Measurements from ENCODE around the gene CCAR1.
A peak's percentile ranks its signal among the peaks of the same experiment; 100 is the strongest.
"Not testable (repeated sequence)": the region's sequence is repeated elsewhere in the genome, so short reads cannot be mapped to it uniquely, and the experiment has no call there.

CCAR1 gene

GRCh38 chr10:68812420-68812819 lies 91.4 kb downstream of the CCAR1 start:
- Histone ChIP-seq H3K9me3 (no peaks in the 10 kb centered on the region), H3K27ac (no peak overlapping the region), H3K4me1 (ENCODE audit: control insufficient read depth in 1 of 2, insufficient read depth in 1 of 2, low read depth in 1 of 2, low read length in 1 of 2) (no peaks in the 10 kb centered on the region), H3K36me3 (no peaks in the 10 kb centered on the region), H3K4me3 (ENCODE audit: low read depth in 1 of 2, low read length in 1 of 2) (no peak overlapping the region), H3K27me3 (no peaks in the 10 kb centered on the region)
- TF ChIP-seq CTCF (IDR thresholded peaks at IDR 0.05): no peak

DNA sequence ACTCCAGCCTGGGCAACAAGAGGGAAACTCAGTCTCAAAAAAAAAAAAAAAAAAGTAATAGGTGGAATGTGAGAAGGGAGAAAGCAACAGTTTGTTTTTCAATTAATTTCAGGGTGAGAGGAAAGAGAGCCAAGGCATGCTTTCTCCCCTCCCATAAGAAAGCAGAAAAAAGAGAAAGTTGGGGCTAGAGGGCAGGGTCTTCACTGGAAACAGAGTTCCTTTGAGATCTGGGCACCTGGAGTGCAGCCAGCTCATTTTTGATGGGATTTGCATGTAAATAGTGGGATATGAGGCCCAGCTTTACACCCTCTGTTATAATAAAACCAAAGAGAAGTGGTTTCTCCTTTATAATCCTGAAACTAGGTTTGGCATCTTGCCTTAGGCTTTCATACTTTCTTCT lies 92.5 kb downstream of the CCAR1 start:
- H3K27ac ChIP-seq: no peak overlapping the region
- H3K27me3 ChIP-seq: no peaks in the 10 kb centered on the region
- no peaks in the 10 kb centered on the region for H3K4me1 ChIP-seq (ENCODE audit: control insufficient read depth in 1 of 2, insufficient read depth in 1 of 2, low read depth in 1 of 2, low read length in 1 of 2)
- H3K4me3 ChIP-seq (ENCODE audit: low read depth in 1 of 2, low read length in 1 of 2): no peak overlapping the region
- no peaks in the 10 kb centered on the region for H3K9me3 ChIP-seq
- TF ChIP-seq CTCF (IDR thresholded peaks at IDR 0.05): no peak
- H3K36me3 ChIP-seq: no peaks in the 10 kb centered on the region

- Histone ChIP-seq H3K9me3 (no peaks in the 10 kb centered on the region), H3K36me3 (no peaks in the 10 kb centered on the region), H3K4me3 (ENCODE audit: low read depth in 1 of 2, low read length in 1 of 2) (no peak overlapping the region), H3K27ac (no peak overlapping the region), H3K27me3 (no peaks in the 10 kb centered on the region), H3K4me1 (ENCODE audit: control insufficient read depth in 1 of 2, insufficient read depth in 1 of 2, low read depth in 1 of 2, low read length in 1 of 2) (no peaks in the 10 kb centered on the region)
- TF ChIP-seq CTCF (IDR thresholded peaks at IDR 0.05): no peak
These were observed 95.9 kb downstream of the CCAR1 start for GRCh38 chr10:68816796-68817412.

DNA sequence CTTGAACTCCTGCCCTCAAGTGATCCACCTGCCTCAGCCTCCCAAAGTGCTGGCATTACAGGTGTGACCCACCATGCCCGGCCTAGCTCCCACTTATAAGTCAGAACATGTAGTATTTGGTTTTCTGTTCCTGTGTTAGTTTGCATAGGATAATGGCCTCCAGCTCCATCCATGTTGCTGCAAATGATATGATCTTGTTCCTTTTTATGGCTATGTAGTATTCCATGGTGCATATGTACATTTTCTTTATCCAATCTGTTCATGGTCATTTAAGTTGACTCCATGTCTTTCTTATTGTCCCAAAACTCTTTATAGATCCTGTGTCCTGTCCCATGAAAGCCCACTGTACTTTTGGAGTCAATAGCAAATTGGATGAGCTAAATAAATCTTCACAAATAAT lies 99.3 kb downstream of the CCAR1 start:
- not testable (repeated sequence) for H3K9me3 ChIP-seq; H3K4me1 ChIP-seq (ENCODE audit: control insufficient read depth in 1 of 2, insufficient read depth in 1 of 2, low read depth in 1 of 2, low read length in 1 of 2); H3K27me3 ChIP-seq; H3K4me3 ChIP-seq (ENCODE audit: low read depth in 1 of 2, low read length in 1 of 2); H3K27ac ChIP-seq; H3K36me3 ChIP-seq

GRCh38 chr10:68822626-68823025 lies 101.6 kb downstream of the CCAR1 start:
- not testable (repeated sequence) for H3K4me1 ChIP-seq (ENCODE audit: control insufficient read depth in 1 of 2, insufficient read depth in 1 of 2, low read depth in 1 of 2, low read length in 1 of 2); H3K9me3 ChIP-seq; H3K27ac ChIP-seq; H3K4me3 ChIP-seq (ENCODE audit: low read depth in 1 of 2, low read length in 1 of 2); H3K36me3 ChIP-seq
- H3K27me3 ChIP-seq: peaks cover 27% of the 10 kb centered on the region

- Histone ChIP-seq H3K27me3 (peaks cover 63% of the 10 kb centered on the region), H3K9me3 (no peaks in the 10 kb centered on the region), H3K36me3 (no peaks in the 10 kb centered on the region), H3K4me3 (ENCODE audit: low read depth in 1 of 2, low read length in 1 of 2) (peak within 1 kb of the TSS; percentile 23 to 45), H3K27ac (no peak within 1 kb of the TSS), H3K4me1 (ENCODE audit: control insufficient read depth in 1 of 2, insufficient read depth in 1 of 2, low read depth in 1 of 2, low read length in 1 of 2) (peaks cover 6 to 8% of the 10 kb centered on the region in 2 experiments)
- no peak for TF ChIP-seq CTCF (IDR thresholded peaks at IDR 0.05)
These were observed 105.9 kb downstream of the CCAR1 start, which contains the start of gene STOX1 for GRCh38 chr10:68826764-68827591. STOX1 (plus strand) TSS chr10:68827531; CDS start chr10:68827624, 93 bp downstream.

GRCh38 chr10:68827592-68827959 lies 106.5 kb downstream of the CCAR1 start:
- not testable (repeated sequence) for H3K36me3 ChIP-seq; H3K9me3 ChIP-seq; H3K27ac ChIP-seq; H3K4me1 ChIP-seq (ENCODE audit: control insufficient read depth in 1 of 2, insufficient read depth in 1 of 2, low read depth in 1 of 2, low read length in 1 of 2); H3K4me3 ChIP-seq (ENCODE audit: low read depth in 1 of 2, low read length in 1 of 2)
- H3K27me3 ChIP-seq: peaks cover 63% of the 10 kb centered on the region

- peaks cover 63% of the 10 kb centered on the region for H3K27me3 ChIP-seq
- H3K4me3 ChIP-seq (ENCODE audit: low read depth in 1 of 2, low read length in 1 of 2); H3K27ac ChIP-seq; H3K9me3 ChIP-seq; H3K36me3 ChIP-seq; H3K4me1 ChIP-seq (ENCODE audit: control insufficient read depth in 1 of 2, insufficient read depth in 1 of 2, low read depth in 1 of 2, low read length in 1 of 2): not testable (repeated sequence)
These were observed 107.1 kb downstream of the CCAR1 start for GRCh38 chr10:68828083-68828601.
